Fibroblast of skin of left quadriceps (primary cell): ENCODE results near the gene KCNQ2.

Experiments
- DNase-seq, 2 experiments: peaks; one replicate each; pipeline ENCODE4 v3.0.0-alpha.2; 2013; ENCODE audit warnings: low read depth in 2 of 2

The KCNQ2 gene

DNA sequence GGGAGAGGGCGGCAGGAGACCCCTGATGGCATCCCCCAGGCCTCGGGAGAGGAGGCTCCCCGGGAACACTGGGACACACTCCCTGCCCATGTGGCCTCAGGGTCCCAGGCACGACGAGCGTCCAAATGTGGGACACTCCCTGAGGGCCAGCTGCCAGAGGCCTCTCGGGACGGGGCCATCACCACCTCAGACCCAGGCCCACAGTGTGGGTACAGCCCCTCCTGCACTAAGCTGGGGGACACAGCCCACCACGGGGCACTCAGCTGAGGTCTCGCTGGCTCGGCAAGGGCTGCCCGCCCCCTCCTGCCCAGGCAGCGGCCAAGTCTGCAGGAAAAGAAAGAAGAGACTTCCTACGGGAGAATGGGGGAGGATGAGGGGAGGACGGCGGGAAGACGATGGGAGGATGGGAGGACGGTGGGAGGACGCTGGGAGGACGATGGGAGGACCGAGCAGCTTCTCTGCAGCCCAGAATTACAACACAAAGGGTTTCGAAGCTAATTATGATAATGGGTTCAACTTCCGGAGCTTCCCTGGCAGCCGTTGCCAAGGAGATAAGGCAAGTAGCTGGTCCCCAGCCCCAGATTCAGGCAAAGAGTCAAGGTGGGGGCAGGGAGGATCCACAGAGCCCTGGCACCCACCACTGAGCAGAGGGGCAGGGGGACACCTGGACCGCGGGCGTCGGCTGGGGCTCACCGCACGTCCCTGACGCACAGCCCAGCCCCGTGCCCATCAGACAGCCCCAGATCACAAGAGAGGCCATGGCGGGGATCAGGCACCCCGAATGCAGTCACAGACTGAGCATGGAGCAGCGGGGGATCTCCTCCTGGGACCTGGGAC is 17.5 kb downstream of the KCNQ2 start:
- DNase-seq, result no peak

DNA sequence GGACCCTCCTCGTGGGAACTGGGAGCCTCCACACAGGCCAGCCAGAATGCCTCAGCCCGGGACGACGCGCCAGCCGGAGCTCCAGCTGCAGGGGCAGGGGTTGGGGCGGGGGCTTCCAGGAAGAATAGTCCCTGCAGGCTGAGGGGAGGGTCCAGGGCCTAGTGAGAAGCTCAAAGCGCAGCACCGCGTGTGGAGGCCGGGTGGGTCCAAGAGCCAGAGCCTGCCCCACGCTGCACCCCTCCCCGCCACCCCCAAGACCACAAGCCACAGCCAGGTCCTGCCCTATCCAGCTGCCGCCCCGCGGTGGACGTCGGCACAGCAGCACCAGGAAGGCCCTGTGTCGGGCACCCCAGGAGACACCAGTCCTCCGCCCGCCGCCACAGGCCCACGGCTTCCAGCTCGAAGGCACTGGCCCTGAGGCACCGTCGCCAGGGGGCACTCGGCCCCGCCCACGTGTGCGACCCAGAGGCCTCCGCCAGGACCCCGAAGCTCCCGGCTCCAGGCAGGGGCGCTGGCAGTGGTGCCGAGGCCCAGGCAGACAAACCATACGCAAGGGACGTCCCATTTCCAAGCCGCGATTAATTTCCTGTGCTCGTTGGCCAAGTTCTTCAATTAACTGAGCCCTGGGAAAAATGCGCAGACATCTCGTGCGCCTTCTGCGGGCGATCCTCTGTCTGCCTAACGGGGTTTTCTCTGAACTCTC is 19.5 kb downstream of the KCNQ2 start:
- no peak for DNase-seq

DNA sequence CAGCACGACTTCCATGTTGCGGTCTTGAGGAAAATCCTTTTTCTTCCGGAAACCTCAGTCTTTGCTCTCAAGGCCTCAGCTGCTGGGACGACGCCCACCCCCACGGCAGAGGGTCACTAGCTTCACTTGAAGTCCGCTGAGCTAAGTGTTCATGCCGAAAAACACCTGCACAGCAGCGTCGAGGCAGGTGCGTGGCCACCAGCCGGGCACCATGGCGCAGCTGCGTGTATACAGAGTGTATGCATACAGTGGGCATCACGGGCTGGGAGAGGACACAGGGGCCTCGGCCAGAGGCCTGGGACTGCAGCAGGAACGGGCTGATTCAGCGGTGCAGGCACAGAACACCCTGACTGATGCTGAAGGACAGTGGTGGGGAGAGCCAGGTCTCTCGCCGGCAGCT is 20.1 kb downstream of the KCNQ2 start:
- DNase-seq, result no peak

DNA sequence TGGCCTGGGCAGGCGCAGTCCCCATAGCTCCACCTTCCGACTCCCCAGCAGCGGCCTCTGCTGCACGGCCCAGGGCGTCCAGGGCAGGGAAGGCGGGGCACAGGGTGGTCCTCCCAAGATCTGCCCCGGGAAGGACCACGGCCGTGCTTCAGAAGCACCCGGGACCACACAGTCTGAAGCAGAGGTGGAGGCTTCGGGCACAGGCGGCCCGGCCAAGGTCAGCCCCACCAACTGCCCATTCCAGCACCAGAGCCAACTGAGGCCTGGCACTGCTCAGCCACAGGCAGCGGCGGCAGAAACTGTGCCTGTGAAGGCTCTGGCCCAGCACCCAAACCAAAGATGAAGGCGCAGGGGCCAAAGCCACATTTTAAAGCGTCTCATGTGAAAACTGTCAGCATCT is 20.6 kb downstream of the KCNQ2 start:
- no peak for DNase-seq

DNA sequence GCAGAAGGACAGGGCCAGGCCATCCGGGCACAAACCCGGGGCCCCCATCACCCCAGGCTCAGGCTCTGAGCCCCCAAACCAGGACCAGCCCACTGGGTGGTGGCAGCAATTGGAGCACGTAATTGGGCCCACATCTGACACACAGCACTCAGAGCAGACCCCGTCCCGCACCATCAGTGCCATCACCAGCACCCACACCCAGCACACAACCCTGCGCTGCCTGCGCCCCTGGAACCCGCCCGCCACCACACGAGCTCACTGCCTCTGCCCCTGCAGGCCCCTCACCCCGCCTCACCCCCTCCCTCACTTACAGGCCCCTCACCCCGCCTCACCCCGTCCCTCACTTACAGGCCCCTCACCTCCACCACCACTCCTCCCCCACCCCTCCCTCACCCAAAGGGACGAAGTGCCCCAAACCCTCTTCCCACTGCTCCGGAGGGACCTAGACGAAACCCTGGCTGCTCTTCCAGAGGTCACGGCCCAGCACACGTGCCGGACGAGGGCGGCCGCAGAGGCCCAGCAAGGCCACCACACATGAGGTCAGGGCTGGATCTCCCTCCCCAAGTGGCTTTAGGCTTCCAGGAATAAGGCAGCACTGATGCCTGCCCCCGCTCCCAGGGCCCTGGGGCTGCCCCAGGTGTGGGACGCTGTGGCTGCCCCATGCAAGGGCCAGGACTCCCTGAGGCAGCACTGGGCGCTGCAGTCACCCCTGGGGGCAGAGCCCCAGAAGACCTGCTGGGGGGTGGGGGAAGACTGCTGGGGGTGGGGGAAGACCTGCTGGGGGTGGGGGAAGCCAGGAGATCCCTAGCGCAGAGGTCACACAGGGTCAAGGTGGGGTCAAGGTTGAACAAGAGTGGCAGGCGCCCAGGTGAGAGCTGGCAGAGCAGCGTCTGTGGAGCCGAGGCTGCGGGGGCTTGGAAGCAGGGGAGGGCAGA is 22.4 kb downstream of the KCNQ2 start:
- DNase-seq, result no peak

- DNase-seq, result no peak
Observed at GRCh38 chr20:63449025-63449424, 23.4 kb downstream of the KCNQ2 start.

- DNase-seq, result no peak
Observed at GRCh38 chr20:63448031-63448430, 24.4 kb downstream of the KCNQ2 start.

GRCh38 chr20:63447320-63447719 is 25.1 kb downstream of the KCNQ2 start:
- DNase-seq, result no peak

- no peak for DNase-seq
Observed at GRCh38 chr20:63446216-63447024, 26.0 kb downstream of the KCNQ2 start.

GRCh38 chr20:63445075-63445734 is 27.2 kb downstream of the KCNQ2 start:
- no peak for DNase-seq

DNA sequence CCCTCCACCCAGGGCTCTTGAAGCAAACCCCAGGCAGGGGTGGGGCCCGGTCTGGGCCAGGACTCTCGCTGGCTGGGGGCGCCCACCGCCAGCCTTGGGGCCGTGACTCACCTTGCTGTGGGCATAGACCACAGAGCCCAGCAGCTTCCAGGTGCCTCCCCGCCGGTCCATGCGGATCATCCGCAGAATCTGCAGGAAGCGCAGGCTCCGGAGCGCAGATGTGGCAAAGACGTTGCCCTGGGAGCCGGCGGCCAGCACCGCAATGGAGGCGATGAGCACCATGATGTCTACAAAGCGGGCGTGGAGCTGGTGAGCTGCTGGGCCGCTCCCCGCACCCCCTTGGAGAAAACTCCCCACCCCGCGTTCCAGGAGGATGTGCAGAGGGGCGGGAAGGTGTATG is 27.9 kb downstream of the KCNQ2 start:
- DNase-seq, result no peak

GRCh38 chr20:63443606-63444395 is 28.7 kb downstream of the KCNQ2 start:
- no peak for DNase-seq

DNA sequence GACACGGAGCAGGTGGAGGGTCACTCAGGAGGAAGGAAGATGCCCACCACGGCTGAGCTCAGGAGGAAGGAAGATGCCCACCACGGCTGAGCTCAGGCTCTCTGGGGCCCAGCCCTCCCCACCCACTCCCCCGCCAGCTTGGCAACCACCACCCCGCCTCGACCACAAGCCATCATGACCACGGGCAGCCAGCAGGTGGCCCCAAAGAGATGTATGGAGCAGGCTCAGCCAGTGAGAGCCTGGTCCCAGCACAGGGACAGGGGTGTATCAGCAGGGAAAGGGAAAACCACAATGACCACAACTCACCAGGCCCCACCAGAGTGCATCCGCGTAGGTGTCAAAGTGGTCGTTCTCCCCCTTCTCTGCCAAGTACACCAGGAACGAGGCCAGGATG is 30.4 kb downstream of the KCNQ2 start:
- no peak for DNase-seq

DNA sequence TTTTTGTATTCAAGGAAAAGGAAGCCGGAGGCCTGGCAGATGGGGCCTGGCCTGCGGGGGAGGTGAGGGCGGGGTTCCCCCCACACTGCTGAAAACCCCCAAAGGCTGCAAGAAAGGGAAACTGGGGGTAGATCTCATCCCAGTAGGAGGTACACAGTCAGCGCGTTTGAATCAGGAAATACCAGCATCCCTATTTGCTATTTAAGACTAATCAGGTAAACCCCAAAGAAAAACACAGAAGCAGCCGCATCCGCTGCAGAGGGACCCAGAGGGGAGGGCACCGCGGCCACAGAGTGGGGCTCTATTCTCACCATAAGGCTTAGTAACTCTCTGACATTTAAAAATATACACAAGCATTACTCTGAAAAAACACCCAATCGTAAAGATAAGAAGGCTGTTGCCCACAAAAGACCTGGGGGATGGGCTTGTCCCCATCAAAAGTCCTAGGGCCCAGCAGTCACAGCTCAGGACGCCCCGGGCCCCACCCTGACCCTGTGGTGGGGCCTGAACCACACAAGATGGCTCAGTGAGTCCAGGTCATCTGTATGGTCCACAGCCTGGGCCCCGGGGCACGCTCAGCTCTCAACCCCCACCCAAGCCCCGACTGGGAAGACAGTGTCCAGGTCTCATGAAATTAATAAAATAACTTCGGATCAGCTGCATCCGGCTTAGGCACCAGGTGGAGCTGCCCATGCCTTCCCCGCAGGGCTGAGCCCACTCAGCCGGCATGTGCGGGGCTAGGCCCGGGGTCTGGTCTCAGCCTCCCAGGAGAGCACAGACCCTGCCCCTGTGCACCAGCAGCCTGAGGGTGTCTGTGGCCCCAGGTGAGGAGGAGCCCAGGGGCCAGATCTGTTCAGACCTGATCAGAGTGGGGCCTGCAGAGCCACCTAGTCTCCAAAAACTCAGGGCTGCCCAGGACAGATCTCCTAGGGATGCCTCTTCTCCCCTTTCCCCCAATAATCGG is 31.0 kb downstream of the KCNQ2 start:
- no peak for DNase-seq

- DNase-seq, result no peak
Observed at GRCh38 chr20:63440366-63440955, 32.0 kb downstream of the KCNQ2 start.

DNA sequence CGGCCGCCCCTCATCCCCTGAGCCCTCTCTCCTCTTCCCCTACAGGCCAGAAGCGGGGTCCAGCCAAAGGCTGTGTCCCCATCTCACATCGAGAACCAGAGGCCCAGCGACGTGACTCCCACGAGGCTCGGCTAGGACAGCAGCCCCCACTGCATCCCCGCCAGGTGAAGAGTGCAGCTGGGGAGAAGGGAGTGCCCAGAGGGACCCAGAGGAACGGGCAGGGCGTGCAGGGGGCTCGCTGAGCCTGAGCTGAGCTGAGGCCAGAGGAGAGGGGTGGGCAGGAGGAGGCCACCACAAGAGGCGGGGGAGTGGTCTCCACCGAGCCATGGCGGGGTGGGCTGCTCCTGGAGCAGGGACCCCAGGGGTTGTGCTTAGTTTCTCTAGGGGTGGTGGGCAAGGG is 32.6 kb downstream of the KCNQ2 start:
- no peak for DNase-seq

DNA sequence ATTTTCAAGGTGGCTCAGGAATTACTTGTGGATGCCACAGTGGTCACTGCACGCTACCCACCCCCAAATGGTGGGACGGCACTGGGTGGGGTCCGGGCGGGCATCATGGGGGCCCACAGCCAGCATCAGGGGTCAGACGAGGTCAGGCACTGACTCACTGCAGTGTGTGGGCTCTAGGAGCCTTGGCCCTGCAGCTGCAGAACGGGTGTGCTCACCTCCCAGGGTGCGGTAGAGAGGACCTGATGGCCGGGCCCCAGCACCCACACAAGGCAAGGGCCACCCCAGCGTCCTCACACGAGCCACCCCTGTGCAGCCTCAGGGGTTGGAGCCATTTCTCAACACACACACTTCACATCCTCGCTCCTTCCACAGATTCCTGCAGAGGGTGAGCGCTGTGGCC is 34.3 kb downstream of the KCNQ2 start:
- DNase-seq, result no peak

DNA sequence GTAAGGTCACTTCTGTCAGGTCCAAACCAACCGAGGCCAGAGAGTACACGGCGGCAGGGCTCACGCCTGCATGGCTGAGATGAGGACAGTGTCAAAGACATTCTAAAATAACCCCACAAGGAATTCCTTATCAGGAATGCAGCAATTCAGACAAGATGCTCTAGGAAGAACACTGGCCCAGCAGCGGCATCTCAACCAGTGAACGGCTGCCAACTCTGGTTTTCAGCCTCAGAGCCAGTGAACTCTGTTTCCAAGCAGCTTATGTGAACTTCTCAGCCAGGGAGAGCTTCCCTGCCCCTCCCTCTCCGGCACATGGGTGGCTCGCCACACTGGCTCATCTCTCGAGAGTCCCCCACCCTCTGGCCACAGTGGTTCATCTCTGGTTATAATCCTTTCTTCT is 36.9 kb downstream of the KCNQ2 start:
- no peak for DNase-seq
